ENCODE data around the gene TBL1X.
"Not testable (repeated sequence)": the region's sequence is repeated elsewhere in the genome, so short reads cannot be mapped to it uniquely, and the experiment has no call there.

TBL1X gene

GRCh38 chrX:9464435-9465371 lies at the start of gene TBL1X:
Gene TBL1X (plus strand): TSS chrX:9465058. CDS start chrX:9653587, 188,529 bp downstream.
- peak; percentile 42 for DNase-seq (ENCODE audit: low spot score)

- no peak for DNase-seq (ENCODE audit: low spot score)
Measured at GRCh38 chrX:9416562-9417348, 48.1 kb upstream of the TBL1X start.

GRCh38 chrX:9418262-9418661 lies 46.6 kb upstream of the TBL1X start:
- DNase-seq (ENCODE audit: low spot score) = no peak

GRCh38 chrX:9420275-9421265 lies 44.3 kb upstream of the TBL1X start:
- no peak for DNase-seq (ENCODE audit: low spot score)

GRCh38 chrX:9429767-9430166 lies 35.1 kb upstream of the TBL1X start:
- DNase-seq (ENCODE audit: low spot score) = no peak

GRCh38 chrX:9430346-9430921 lies 34.4 kb upstream of the TBL1X start:
- no peak for DNase-seq (ENCODE audit: low spot score)

GRCh38 chrX:9431281-9431680 lies 33.6 kb upstream of the TBL1X start:
- no peak for DNase-seq (ENCODE audit: low spot score)

- DNase-seq (ENCODE audit: low spot score) = no peak
Measured at GRCh38 chrX:9433596-9433995, 31.3 kb upstream of the TBL1X start.

GRCh38 chrX:9434051-9434550 lies 30.8 kb upstream of the TBL1X start:
- DNase-seq (ENCODE audit: low spot score) = no peak

GRCh38 chrX:9435086-9435485 lies 29.8 kb upstream of the TBL1X start:
- DNase-seq (ENCODE audit: low spot score) = not testable (repeated sequence)

- no peak for DNase-seq (ENCODE audit: low spot score)
Measured at GRCh38 chrX:9436812-9437211, 28.0 kb upstream of the TBL1X start.

GRCh38 chrX:9438933-9439494 lies 25.8 kb upstream of the TBL1X start:
- DNase-seq (ENCODE audit: low spot score) = no peak

- no peak for DNase-seq (ENCODE audit: low spot score)
Measured at GRCh38 chrX:9440116-9440844, 24.6 kb upstream of the TBL1X start.

- no peak for DNase-seq (ENCODE audit: low spot score)
Measured at GRCh38 chrX:9442056-9442455, 22.8 kb upstream of the TBL1X start.

- DNase-seq (ENCODE audit: low spot score) = no peak
Measured at GRCh38 chrX:9443327-9443726, 21.5 kb upstream of the TBL1X start.

- no peak for DNase-seq (ENCODE audit: low spot score)
Measured at GRCh38 chrX:9447906-9448305, 17.0 kb upstream of the TBL1X start.

GRCh38 chrX:9456250-9457074 lies 8.4 kb upstream of the TBL1X start:
- no peak for DNase-seq (ENCODE audit: low spot score)

- not testable (repeated sequence) for DNase-seq (ENCODE audit: low spot score)
Measured at GRCh38 chrX:9458034-9458433, 6.8 kb upstream of the TBL1X start.

- no peak for DNase-seq (ENCODE audit: low spot score)
Measured at GRCh38 chrX:9458516-9459078, 6.3 kb upstream of the TBL1X start.

Measured in HuH-7 (cell line).